IPS DF 4.7 (cell line): ENCODE results near the gene ALG3.

ENCODE experiments used
- DNase-seq: peaks from one replicate; pipeline ENCODE4 v3.0.0-alpha.2; 2013; ENCODE audit warnings: low spot score; ENCODE audit errors: extremely low read depth

The ALG3 gene

GRCh38 chr3:184259878-184260723 is 11.3 kb upstream of the ALG3 start:
- DNase-seq, result no peak

- no peak for DNase-seq
These were observed 10.7 kb upstream of the ALG3 start for GRCh38 chr3:184259396-184259877.

- DNase-seq, result no peak
These were observed 10.2 kb upstream of the ALG3 start for GRCh38 chr3:184258926-184259325.

GRCh38 chr3:184257083-184257915 is 8.5 kb upstream of the ALG3 start:
- no peak for DNase-seq

DNA sequence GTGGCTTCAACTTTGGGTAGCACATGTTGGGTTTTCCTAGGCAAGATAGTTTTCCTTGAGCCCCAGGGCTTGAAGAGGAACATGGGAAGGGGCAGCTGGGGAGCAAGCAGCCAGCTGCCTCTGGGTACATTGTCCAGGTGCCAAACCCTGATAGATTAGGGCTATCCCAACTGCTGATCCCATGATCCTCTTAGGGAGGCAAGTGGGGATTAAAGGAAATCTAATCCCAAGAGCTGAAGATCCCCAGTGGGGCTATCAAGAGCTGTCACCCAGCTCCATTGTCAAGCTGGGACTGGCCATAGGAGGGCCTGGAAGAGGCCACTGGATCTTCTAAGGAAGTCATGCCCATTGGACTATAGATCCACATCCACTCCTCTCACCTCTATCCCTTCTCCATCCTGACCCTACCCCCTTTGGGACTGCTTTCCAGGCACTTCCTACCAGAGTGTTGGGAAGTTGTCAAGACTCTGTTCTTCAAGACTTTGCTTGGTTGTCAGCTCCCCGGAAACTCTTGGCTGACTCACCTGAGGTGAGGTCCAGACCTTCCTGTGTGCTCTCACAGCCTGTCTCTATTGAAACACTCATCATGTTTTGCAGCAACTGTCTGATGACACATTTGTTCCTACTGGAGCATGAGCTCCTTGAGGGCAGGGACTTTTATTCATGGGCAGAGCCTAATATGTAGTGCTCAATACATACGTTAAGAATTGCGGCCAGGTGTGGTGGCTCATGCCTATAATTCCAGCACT is 6.7 kb upstream of the ALG3 start:
- no peak for DNase-seq

DNA sequence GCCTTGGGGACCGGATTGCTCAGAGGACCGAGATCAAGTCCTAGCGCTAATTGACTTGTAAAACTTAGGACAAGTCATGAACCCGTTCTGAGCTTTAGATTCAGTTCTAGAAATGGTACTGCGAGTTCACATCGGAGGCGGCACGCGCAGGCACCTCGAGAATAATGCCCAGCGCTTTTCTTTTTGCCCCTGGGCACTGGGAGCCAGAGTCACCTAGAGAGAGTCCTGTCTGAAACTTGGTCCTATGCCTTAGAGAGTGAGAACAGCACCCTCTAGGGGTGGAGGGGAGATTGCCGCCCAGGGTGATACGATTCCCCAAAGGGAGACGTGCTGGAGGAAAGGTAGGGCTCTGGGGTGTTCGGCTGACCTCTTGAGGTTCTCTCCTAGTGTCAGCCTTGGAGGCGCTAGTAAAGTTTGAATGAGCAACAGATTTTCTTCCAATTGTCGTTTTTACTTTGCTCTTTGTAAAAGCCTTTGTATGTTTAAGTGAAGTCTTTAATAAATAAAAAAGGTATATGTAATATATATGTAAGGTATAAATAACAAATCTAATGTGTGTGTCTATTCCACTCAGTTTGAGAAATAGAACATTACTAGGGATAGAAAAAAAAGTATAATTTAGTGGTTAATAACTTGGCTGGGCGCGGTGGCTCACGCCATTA is 1.5 kb upstream of the ALG3 start:
- DNase-seq, result peak; percentile 94

GRCh38 chr3:184249412-184250166 is 827 bp upstream of the ALG3 start, which contains the start of gene EEF1AKMT4:
EEF1AKMT4 (plus strand) TSS chr3:184249672; CDS start chr3:184249695, 23 bp downstream.
- DNase-seq, result peak; percentile 97

- no peak for DNase-seq
These were observed 6.5 kb downstream of the ALG3 start for GRCh38 chr3:184242297-184242685.

DNA sequence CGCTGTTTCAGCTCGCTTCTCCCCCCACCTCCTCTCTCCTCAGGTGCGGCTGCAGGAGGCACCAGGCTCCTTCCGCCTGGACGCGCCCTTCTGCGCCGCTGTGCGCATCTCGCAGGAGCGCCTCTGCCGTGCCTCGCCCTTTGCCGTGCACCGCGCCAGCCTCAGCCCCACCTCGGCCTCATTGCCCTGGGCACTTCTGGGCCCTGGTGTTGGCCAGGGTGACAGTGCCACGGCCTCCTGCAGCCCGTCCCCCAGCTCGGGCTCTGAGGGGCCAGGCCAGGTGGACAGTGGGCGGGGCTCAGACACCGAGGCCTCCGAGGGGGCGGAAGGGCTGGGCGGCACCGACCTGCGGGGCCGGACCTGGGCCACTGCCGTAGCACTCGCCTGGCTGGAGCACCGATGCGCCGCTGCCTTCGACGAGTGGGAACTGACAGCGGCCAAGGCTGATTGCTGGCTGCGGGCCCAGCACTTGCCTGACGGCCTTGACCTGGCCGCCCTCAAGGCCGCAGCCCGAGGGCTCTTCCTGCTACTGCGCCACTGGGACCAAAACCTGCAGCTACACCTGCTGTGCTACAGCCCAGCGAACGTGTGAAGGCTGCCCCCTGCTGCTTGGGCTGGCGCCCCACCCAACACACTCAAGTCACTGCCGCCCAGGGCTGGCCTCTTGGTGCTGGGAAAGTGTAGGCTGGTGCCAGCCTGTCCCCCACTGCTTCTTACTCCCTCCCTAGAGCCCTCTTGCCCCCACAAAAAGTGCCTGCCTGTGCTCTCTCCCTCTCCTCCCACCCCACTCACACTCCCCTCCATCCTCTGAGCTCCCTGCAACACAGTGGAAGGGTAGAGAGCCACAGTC is 7.1 kb downstream of the ALG3 start:
- no peak for DNase-seq

DNA sequence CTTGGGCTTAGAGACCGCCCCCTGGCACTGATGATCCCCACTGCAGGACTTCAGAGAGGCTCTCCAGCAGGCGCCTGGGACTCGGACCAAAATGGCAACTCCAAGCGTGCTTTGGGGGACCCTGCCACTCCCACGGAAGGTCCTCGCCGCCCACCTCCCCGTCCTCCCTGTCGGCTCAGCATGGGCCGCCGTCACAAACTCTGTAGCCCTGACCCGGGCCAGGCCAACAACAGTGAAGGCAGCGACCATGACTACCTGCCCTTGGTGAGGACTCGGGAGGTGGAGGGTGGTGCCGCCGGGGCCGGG is 7.7 kb downstream of the ALG3 start:
- DNase-seq, result no peak

GRCh38 chr3:184240384-184241140 is 8.2 kb downstream of the ALG3 start:
- DNase-seq, result no peak

GRCh38 chr3:184239708-184240107 is 9.1 kb downstream of the ALG3 start:
- no peak for DNase-seq

GRCh38 chr3:184239221-184239620 is 9.5 kb downstream of the ALG3 start:
- no peak for DNase-seq

DNA sequence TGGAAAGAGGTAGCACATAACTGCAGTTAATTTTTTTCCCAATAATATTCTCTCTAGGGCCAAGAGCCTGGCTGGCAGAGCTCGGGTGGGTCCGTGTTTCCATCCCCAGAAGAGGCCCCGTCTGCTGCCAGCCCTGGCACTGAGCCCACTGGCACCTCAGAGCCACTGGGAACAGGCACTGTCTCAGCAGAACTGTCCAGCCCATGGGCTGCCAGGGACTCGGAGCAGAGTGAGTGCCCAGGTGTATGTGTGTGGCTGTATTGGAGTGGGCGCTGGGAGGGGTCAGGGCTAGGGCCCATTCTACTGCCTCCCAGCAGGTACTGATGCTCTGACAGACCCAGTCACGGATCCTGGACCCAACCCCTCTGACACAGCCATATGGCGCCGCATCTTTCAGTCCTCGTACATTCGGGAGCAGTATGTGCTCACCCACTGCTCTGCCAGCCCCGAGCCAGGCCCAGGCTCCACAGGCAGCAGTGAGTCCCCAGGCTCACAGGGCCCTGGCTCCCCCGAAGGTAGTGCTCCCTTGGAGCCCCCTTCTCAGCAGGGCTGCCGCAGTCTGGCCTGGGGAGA is 10.4 kb downstream of the ALG3 start:
- DNase-seq, result no peak

- no peak for DNase-seq
These were observed 11.0 kb downstream of the ALG3 start for GRCh38 chr3:184237807-184238206.

- DNase-seq, result no peak
These were observed 11.6 kb downstream of the ALG3 start for GRCh38 chr3:184237211-184237610.

DNA sequence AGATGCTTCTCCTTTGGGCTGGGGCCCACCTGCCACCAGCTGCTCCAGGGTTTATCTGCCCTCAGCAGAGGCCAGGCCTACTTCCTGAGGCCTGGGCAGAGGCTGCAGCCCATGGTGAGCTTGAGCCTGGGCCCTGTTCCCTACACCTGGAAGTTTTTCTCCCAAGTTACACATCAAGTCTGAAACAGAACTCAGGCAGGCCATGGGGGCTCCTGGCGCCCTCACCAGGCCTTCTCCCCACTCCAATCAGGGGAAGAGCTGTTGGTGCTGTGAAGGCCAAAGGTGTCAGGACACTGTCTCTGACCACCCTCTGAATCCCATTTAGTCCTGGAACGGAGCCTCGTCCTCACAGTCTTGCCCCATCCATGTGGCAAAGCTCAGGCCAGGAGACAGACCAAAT is 12.1 kb downstream of the ALG3 start:
- DNase-seq, result no peak

GRCh38 chr3:184236033-184236410 is 12.7 kb downstream of the ALG3 start:
- no peak for DNase-seq
